Endothelial cell of umbilical vein (primary cell): Measurements from ENCODE around the gene KRT77. TPM values are rescaled to one million over a fixed set of nuclear protein-coding genes. Genes with fewer than 3 reads are reported as not detected.

Source experiments
- BruUV-seq: library from RNA; stranded (reverse); fragments of 400-500 nt; replicated peaks from 2 replicates; lab custom pipeline; 2021; lab: Mats Ljungman, UMichigan
- CTCF ChIA-PET: fragments of 300-600, 350-600 bp; sonication (Branson Sonifier 250); formaldehyde crosslinking; loops from one replicate; lab custom pipeline; 2021; ENCODE audit warnings: antibody characterized with exemption, inconsistent platforms; lab: Charles Lee
- POLR2A ChIA-PET: fragments of 300-600, 350-600 bp; sonication (Branson Sonifier 250); formaldehyde crosslinking; loops from one replicate; lab custom pipeline; 2021; ENCODE audit warnings: antibody characterized with exemption, inconsistent platforms; lab: Charles Lee
- DNase-seq: peaks from one replicate; pipeline ENCODE4 v3.0.0-alpha.2; 2011; ENCODE audit warnings: low read depth, low spot score
- FAIRE-seq: peaks from 2 replicates; lab custom pipeline; 2011; peaks lifted over from hg19 to GRCh38; lab: Jason Lieb, UNC
- H2AFZ ChIP-seq: 2 replicates; pipeline ENCODE4 v1.6.0; 2012; ENCODE audit warnings: low read depth, low read length, control low read depth, inconsistent platforms
- H3K27ac ChIP-seq: 2 replicates; pipeline ENCODE4 v1.5.1; 2011; ENCODE audit warnings: low read depth, mild to moderate bottlenecking, control low read depth, low read length, moderate library complexity; ENCODE audit not compliant: insufficient read depth
- H3K27me3 ChIP-seq, 2 experiments: 2 replicates each; pipeline versions ENCODE4 v1.6.0 to v1.6.1; 2011; ENCODE audit warnings: low read length in 2 of 2, mixed read lengths in 1 of 2; ENCODE audit not compliant: control insufficient read depth in 2 of 2, insufficient read depth in 2 of 2
- H3K36me3 ChIP-seq, 2 experiments: 2 replicates in 1 of 2; 3 replicates in 1 of 2; pipeline ENCODE4 v1.5.1; 2011; ENCODE audit warnings: low read length in 2 of 2, mild to moderate bottlenecking in 1 of 2, moderate library complexity in 1 of 2; ENCODE audit not compliant: control insufficient read depth in 2 of 2, insufficient read depth in 2 of 2; ENCODE audit errors: extremely low read depth in 1 of 2
- H3K4me1 ChIP-seq: 3 replicates; pipeline ENCODE4 v1.5.1; 2011; ENCODE audit warnings: mild to moderate bottlenecking, low read length; ENCODE audit not compliant: control insufficient read depth, insufficient read depth; ENCODE audit errors: extremely low read depth
- H3K4me2 ChIP-seq: 2 replicates; pipeline ENCODE4 v1.6.1; 2011; ENCODE audit warnings: low read length, control low read depth, mixed read lengths; ENCODE audit not compliant: insufficient read depth
- H3K4me3 ChIP-seq, 3 experiments: fragments of 200-600 bp in 1 of 3; sonication (generic), shearing (Covaris generic) in 1 of 3; replicated peaks in 1 of 3; 2 replicates each; pipeline ENCODE4 v1.5.1; 2011 to 2016; ENCODE audit warnings: control low read depth in 3 of 3, low read length in 3 of 3, mild to moderate bottlenecking in 2 of 3, inconsistent platforms in 1 of 3, low read depth in 1 of 3, moderate library complexity in 1 of 3; ENCODE audit not compliant: insufficient read depth in 1 of 3
- H3K79me2 ChIP-seq: 2 replicates; pipeline ENCODE4 v1.6.0; 2012; ENCODE audit warnings: low read length, inconsistent platforms; ENCODE audit not compliant: control insufficient read depth, insufficient read depth
- H3K9ac ChIP-seq: replicated peaks from 2 replicates; pipeline ENCODE3; 2011; ENCODE audit warnings: low read length, control low read depth; ENCODE audit not compliant: insufficient read depth; ENCODE audit errors: extremely low read depth
- H3K9me1 ChIP-seq: replicated peaks from 3 replicates; pipeline ENCODE4 v1.6.0; 2011; ENCODE audit warnings: mild to moderate bottlenecking, low read length; ENCODE audit not compliant: control insufficient read depth, insufficient read depth; ENCODE audit errors: extremely low read depth
- H3K9me3 ChIP-seq: replicated peaks from 2 replicates; pipeline ENCODE4 v1.5.1; 2012; ENCODE audit warnings: low read length, inconsistent platforms; ENCODE audit not compliant: control insufficient read depth, insufficient read depth
- H4K20me1 ChIP-seq: replicated peaks from 2 replicates; pipeline ENCODE3; 2011; ENCODE audit warnings: mild to moderate bottlenecking, low read length; ENCODE audit not compliant: control insufficient read depth, insufficient read depth; ENCODE audit errors: extremely low read depth
- CTCF ChIP-seq, 2 donors: IDR thresholded peaks; 1 replicate in 1 of 2; 2 replicates in 1 of 2; pipeline ENCODE4 v1.5.1; 2011; ENCODE audit warnings: low read length in 2 of 2, mild to moderate bottlenecking in 2 of 2, moderate library complexity in 2 of 2, control low read depth in 1 of 2, inconsistent platforms in 1 of 2, low read depth in 1 of 2; ENCODE audit not compliant: insufficient read depth in 1 of 2; ENCODE audit errors: extremely low read depth in 1 of 2
- EZH2 ChIP-seq: IDR thresholded peaks from 2 replicates; pipeline ENCODE4 v1.6.1; 2012; ENCODE audit warnings: borderline replicate concordance, low read depth, mild to moderate bottlenecking, moderate library complexity, low read length, inconsistent platforms; ENCODE audit not compliant: severe bottlenecking
- FOS ChIP-seq: IDR thresholded peaks from 2 replicates; pipeline ENCODE4 v1.6.1; 2011; ENCODE audit warnings: mild to moderate bottlenecking, low read length, moderate library complexity, borderline replicate concordance; ENCODE audit not compliant: insufficient read depth
- GATA2 ChIP-seq: IDR thresholded peaks from 2 replicates; pipeline ENCODE4 v1.7.0; 2011; ENCODE audit warnings: low read depth, mild to moderate bottlenecking, moderate library complexity, mixed read lengths, low read length; ENCODE audit not compliant: insufficient read length, insufficient read depth
- JUN ChIP-seq: IDR thresholded peaks from 2 replicates; pipeline ENCODE4 v1.6.1; 2011; ENCODE audit warnings: borderline replicate concordance, low read depth; ENCODE audit not compliant: insufficient read length, insufficient read depth
- MYC ChIP-seq: IDR thresholded peaks from one replicate; pipeline ENCODE4 v1.6.1; 2011; ENCODE audit warnings: mild to moderate bottlenecking, low read depth, low read length
- POLR2A ChIP-seq: IDR thresholded peaks from 2 replicates; pipeline ENCODE4 v1.6.1; 2012; ENCODE audit warnings: low read depth, mild to moderate bottlenecking, control low read depth, low read length
- POLR2AphosphoS5 ChIP-seq: IDR thresholded peaks from 2 replicates; pipeline ENCODE4 v1.6.1; 2012; ENCODE audit warnings: low read depth, mild to moderate bottlenecking, control low read depth, low read length, moderate library complexity; ENCODE audit not compliant: insufficient read depth
- dilution Hi-C: fragments of 300-500 bp; cut with MboI; formaldehyde crosslinking; loops from one replicate; pipeline ENCODE4 v1.15.0; 2019; ENCODE audit warnings: low sequenced_read_pairs; ENCODE audit not compliant: extremely low pct_ligation_motif_present
- intact Hi-C: fragments of 100-400 bp; cut with micrococcal nuclease; formaldehyde crosslinking; loops from one replicate; pipeline ENCODE4 v1.10.0; 2022
- polyA plus RNA-seq, 4 experiments: library from polyadenylated mRNA; depleted of rRNA in 3 of 4; stranded (reverse) in 3 of 4; unstranded in 1 of 4; fragments of >200 nt; gene quantifications; 2 replicates each; pipeline versions ENCODE4 v1.2.1 to v1.2.3, GENCODE V29; 2011 to 2012; ENCODE audit warnings: missing spikeins in 1 of 4
- total RNA-seq: library from RNA; stranded (reverse); gene quantifications from 2 replicates; pipeline ENCODE4 v1.2.3, GENCODE V29; 2021
- TF ChIP-seq, protein P1 (sequence below): IDR thresholded peaks from 2 replicates; pipeline ENCODE4 v1.6.1; 2011; ENCODE audit not compliant: insufficient read depth, insufficient read length

Gene KRT77
- total and polyA plus RNA-seq, 2 donors (not counting 3 experiments of a cell fraction or from before 2014, with no cell fraction given), result not detected

- Histone ChIP-seq H3K79me2 (no peaks in the 10 kb centered on the region), H3K27ac (no peak overlapping the region), H3K9ac (no peak overlapping the region), H3K4me1 (no peaks in the 10 kb centered on the region), H4K20me1 (no peaks in the 10 kb centered on the region), H3K4me2 (no peak overlapping the region), H3K27me3 (peaks cover 4 to 7% of the 10 kb centered on the region in 2 experiments), H3K9me1 (no peaks in the 10 kb centered on the region), H2AFZ (no peak overlapping the region), H3K9me3 (no peaks in the 10 kb centered on the region), H3K4me3 (no peak overlapping the region), H3K36me3 (no peaks in the 10 kb centered on the region)
- FAIRE-seq, result no peak
- BruUV-seq, result no TSS peak
- dilution Hi-C loops (no loop called here), intact Hi-C loops (no loop called here)
- no peak for DNase-seq
- ChIA-PET POLR2A (no interaction called here), CTCF (interaction anchor here (1.2 kb wide), 1 partner anchor 35 kb away, joined by 4 read pairs; no protein-coding TSS in a partner anchor)
- TF ChIP-seq POLR2A, result no peak
- no peak for TF ChIP-seq MYC
- TF ChIP-seq JUN, result no peak
- TF ChIP-seq, protein P1, sequence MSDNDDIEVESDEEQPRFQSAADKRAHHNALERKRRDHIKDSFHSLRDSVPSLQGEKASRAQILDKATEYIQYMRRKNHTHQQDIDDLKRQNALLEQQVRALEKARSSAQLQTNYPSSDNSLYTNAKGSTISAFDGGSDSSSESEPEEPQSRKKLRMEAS, result no peak
- no peak for TF ChIP-seq FOS
- TF ChIP-seq CTCF (IDR thresholded peaks at IDR 0.05; ENCODE audit: extremely low read depth in 1 of 2, insufficient read depth in 1 of 2, low read depth in 1 of 2, low read length in 2 of 2), result no peak
- no peak for TF ChIP-seq EZH2
- TF ChIP-seq POLR2AphosphoS5, result no peak
- no peak for TF ChIP-seq GATA2
These were observed 56.7 kb downstream of the KRT77 start for GRCh38 chr12:52646613-52647012.
